HUES6 (cell line): Measurements from ENCODE around the gene FOXO4.

ENCODE experiments used
- H3K27ac ChIP-seq: 2 replicates; pipeline ENCODE4 v1.7.0; 2013; ENCODE audit warnings: low read depth, mild to moderate bottlenecking, low read length, inconsistent platforms
- H3K27me3 ChIP-seq: 2 replicates; pipeline ENCODE4 v1.6.1; 2013; ENCODE audit warnings: low read length; ENCODE audit not compliant: control insufficient read depth, insufficient read depth
- H3K36me3 ChIP-seq: 2 replicates; pipeline ENCODE4 v1.6.1; 2013; ENCODE audit warnings: low read length; ENCODE audit not compliant: control insufficient read depth, insufficient read depth
- H3K4me1 ChIP-seq: 2 replicates; pipeline ENCODE4 v1.6.1; 2013; ENCODE audit warnings: low read length; ENCODE audit not compliant: control insufficient read depth, insufficient read depth
- H3K4me3 ChIP-seq: 2 replicates; pipeline ENCODE4 v1.5.1; 2013; ENCODE audit warnings: low read depth, low read length
- H3K9ac ChIP-seq: one replicate; pipeline ENCODE4 v1.6.1; 2013; ENCODE audit warnings: mild to moderate bottlenecking, low read length
- H3K9me3 ChIP-seq: 2 replicates; pipeline ENCODE4 v1.6.1; 2013; ENCODE audit warnings: low read depth, low read length; ENCODE audit not compliant: control insufficient read depth, insufficient read depth

Gene FOXO4

DNA sequence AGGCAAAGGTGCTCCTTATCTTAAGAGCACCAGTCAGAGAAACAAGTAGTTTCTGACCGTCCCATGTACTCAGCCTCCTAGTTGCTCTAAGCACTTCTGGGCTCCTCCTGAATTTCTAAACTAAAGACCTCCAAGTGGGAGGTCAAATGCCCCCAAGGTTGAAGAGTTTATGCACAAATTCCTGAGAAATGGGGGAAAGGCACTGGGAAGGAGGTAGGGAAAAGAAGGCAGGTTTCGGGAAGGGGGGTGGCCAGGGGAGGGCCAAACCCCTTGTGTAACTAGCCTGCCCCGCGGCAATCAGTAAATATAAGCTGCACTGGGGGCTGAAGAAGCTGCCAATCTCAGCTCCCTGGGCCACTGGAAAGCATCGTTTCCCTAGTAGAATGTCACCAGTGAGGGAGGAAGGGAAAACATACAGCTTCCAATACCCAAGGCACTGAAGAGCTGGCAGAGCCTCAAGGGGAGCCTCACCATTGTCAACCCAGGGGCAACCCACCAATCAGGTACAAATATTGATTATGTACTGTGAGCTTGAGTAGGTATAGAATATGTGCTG is 3.4 kb downstream of the FOXO4 start:
- peaks cover 56% of the 10 kb centered on the region for H3K4me1 ChIP-seq
- peak overlapping the region; percentile 53 for H3K4me3 ChIP-seq
- H3K9me3 ChIP-seq = no peaks in the 10 kb centered on the region; the same call in 1 of the 2 replicates
- H3K27me3 ChIP-seq = peaks cover 47% of the 10 kb centered on the region
- H3K9ac ChIP-seq = peak overlapping the region; percentile 72
- no peaks in the 10 kb centered on the region for H3K36me3 ChIP-seq
- H3K27ac ChIP-seq = peak overlapping the region; percentile 20; the same call in 1 of the 2 replicates

GRCh38 chrX:71099736-71100135 is 4.1 kb downstream of the FOXO4 start:
- Histone ChIP-seq H3K4me1 (peaks cover 63% of the 10 kb centered on the region), H3K9ac (peak overlapping the region; percentile 72), H3K9me3 (no peaks in the 10 kb centered on the region; the same call in 1 of the 2 replicates), H3K4me3 (peak overlapping the region; percentile 53), H3K27me3 (peaks cover 54% of the 10 kb centered on the region), H3K36me3 (no peaks in the 10 kb centered on the region), H3K27ac (peak overlapping the region; percentile 20; the same call in 1 of the 2 replicates)

DNA sequence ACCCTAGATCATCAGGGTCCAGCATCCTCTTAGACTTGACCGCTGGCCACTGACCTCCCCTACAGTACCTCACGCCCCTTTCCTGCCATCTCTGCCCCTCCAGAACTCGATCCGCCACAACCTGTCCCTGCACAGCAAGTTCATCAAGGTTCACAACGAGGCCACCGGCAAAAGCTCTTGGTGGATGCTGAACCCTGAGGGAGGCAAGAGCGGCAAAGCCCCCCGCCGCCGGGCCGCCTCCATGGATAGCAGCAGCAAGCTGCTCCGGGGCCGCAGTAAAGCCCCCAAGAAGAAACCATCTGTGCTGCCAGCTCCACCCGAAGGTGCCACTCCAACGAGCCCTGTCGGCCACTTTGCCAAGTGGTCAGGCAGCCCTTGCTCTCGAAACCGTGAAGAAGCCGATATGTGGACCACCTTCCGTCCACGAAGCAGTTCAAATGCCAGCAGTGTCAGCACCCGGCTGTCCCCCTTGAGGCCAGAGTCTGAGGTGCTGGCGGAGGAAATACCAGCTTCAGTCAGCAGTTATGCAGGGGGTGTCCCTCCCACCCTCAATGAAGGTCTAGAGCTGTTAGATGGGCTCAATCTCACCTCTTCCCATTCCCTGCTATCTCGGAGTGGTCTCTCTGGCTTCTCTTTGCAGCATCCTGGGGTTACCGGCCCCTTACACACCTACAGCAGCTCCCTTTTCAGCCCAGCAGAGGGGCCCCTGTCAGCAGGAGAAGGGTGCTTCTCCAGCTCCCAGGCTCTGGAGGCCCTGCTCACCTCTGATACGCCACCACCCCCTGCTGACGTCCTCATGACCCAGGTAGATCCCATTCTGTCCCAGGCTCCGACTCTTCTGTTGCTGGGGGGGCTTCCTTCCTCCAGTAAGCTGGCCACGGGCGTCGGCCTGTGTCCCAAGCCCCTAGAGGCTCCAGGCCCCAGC is 5.2 kb downstream of the FOXO4 start:
- H3K27me3 ChIP-seq = peaks cover 57% of the 10 kb centered on the region
- peaks cover 61% of the 10 kb centered on the region for H3K4me1 ChIP-seq
- no peak overlapping the region for H3K9ac ChIP-seq
- H3K27ac ChIP-seq = no peak overlapping the region
- H3K9me3 ChIP-seq = no peaks in the 10 kb centered on the region; the same call in 1 of the 2 replicates
- H3K36me3 ChIP-seq = no peaks in the 10 kb centered on the region
- peak overlapping the region; percentile 34; the same call in 1 of the 2 replicates for H3K4me3 ChIP-seq

GRCh38 chrX:71102292-71102691 is 6.6 kb downstream of the FOXO4 start:
- Histone ChIP-seq H3K4me1 (peaks cover 65% of the 10 kb centered on the region), H3K9ac (no peak overlapping the region), H3K27ac (no peak overlapping the region)

GRCh38 chrX:71103110-71103983 is 7.7 kb downstream of the FOXO4 start:
- peak overlapping the region; percentile 89; the same call in 1 of the 2 replicates for H3K27ac ChIP-seq
- no peaks in the 10 kb centered on the region; the same call in 1 of the 2 replicates for H3K9me3 ChIP-seq
- H3K4me3 ChIP-seq = peak overlapping the region; percentile 54
- H3K9ac ChIP-seq = peak overlapping the region; percentile 64
- peaks cover 63% of the 10 kb centered on the region for H3K4me1 ChIP-seq
- peaks cover 55% of the 10 kb centered on the region for H3K27me3 ChIP-seq
- H3K36me3 ChIP-seq = no peaks in the 10 kb centered on the region

More at GRCh38 chrX:71102292-71102691, 6.6 kb downstream of the FOXO4 start:
- Histone ChIP-seq H3K9me3 (no peaks in the 10 kb centered on the region; the same call in 1 of the 2 replicates), H3K27me3 (peaks cover 54% of the 10 kb centered on the region), H3K4me3 (no peak overlapping the region), H3K36me3 (no peaks in the 10 kb centered on the region)

GRCh38 chrX:71105628-71106027 is 10.0 kb downstream of the FOXO4 start:
- Histone ChIP-seq H3K27ac (no peak overlapping the region), H3K9ac (no peak overlapping the region), H3K27me3 (peaks cover 62% of the 10 kb centered on the region), H3K36me3 (no peaks in the 10 kb centered on the region), H3K4me3 (no peak overlapping the region), H3K9me3 (no peaks in the 10 kb centered on the region; the same call in 1 of the 2 replicates), H3K4me1 (peaks cover 50% of the 10 kb centered on the region)

DNA sequence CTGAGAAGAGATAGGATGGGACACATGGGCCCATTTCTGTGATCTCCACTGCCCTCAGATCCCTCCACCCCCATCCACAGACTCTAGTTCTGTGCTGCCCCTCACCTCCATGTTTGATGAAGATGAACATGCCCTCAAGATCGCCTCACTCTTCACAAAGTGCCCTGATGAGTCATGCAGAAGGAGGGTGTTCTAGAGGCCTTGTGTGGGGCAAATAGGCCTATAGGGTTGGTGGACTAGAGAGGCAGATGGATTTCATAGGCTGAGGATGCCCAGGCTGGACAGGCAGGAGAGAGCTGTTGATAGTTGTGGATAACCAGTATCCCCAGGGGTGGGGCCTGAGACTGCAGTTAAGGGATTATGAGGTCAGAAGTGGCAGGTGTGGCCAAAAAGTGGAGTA is 10.8 kb downstream of the FOXO4 start, which contains the start of gene CXorf65:
Gene CXorf65, minus strand, starts transcription at position 314 of the 400 bp plus-strand sequence. Its CDS starts 184 bp downstream, at position 130.
- H3K4me1 ChIP-seq = peaks cover 42% of the 10 kb centered on the region
- H3K9ac ChIP-seq = no peak within 1 kb of the TSS
- no peak within 1 kb of the TSS for H3K27ac ChIP-seq
- H3K36me3 ChIP-seq = no peaks in the 10 kb centered on the region
- H3K4me3 ChIP-seq = no peak within 1 kb of the TSS
- H3K27me3 ChIP-seq = peaks cover 62% of the 10 kb centered on the region
- no peaks in the 10 kb centered on the region; the same call in 1 of the 2 replicates for H3K9me3 ChIP-seq

- no peak overlapping the region for H3K9ac ChIP-seq
- no peaks in the 10 kb centered on the region for H3K36me3 ChIP-seq
- H3K4me3 ChIP-seq = no peak overlapping the region
- H3K9me3 ChIP-seq = no peaks in the 10 kb centered on the region; the same call in 1 of the 2 replicates
- H3K4me1 ChIP-seq = peaks cover 34% of the 10 kb centered on the region
- no peak overlapping the region for H3K27ac ChIP-seq
- peaks cover 64% of the 10 kb centered on the region for H3K27me3 ChIP-seq
Observed at GRCh38 chrX:71107245-71107644, 11.6 kb downstream of the FOXO4 start.

GRCh38 chrX:71107762-71108360 is 12.2 kb downstream of the FOXO4 start:
- Histone ChIP-seq H3K27me3 (peaks cover 70% of the 10 kb centered on the region), H3K27ac (no peak overlapping the region), H3K9ac (no peak overlapping the region), H3K4me3 (no peak overlapping the region), H3K9me3 (no peaks in the 10 kb centered on the region; the same call in 1 of the 2 replicates), H3K36me3 (no peaks in the 10 kb centered on the region), H3K4me1 (peaks cover 28% of the 10 kb centered on the region)

- Histone ChIP-seq H3K36me3 (no peaks in the 10 kb centered on the region), H3K9me3 (no peaks in the 10 kb centered on the region; the same call in 1 of the 2 replicates), H3K9ac (no peak overlapping the region), H3K27me3 (peaks cover 79% of the 10 kb centered on the region), H3K4me1 (peaks cover 18% of the 10 kb centered on the region), H3K4me3 (no peak overlapping the region), H3K27ac (no peak overlapping the region)
Observed at GRCh38 chrX:71109051-71109450, 13.4 kb downstream of the FOXO4 start.
